Endothelial cell of umbilical vein (primary cell): ENCODE results near the gene ESRRA. TPM values are rescaled to one million over a fixed set of nuclear protein-coding genes. Genes with fewer than 3 reads are reported as not detected.

Source experiments
- BruUV-seq: library from RNA; stranded (reverse); fragments of 400-500 nt; replicated peaks from 2 replicates; lab custom pipeline; 2021; lab: Mats Ljungman, UMichigan
- CTCF ChIA-PET: fragments of 300-600, 350-600 bp; sonication (Branson Sonifier 250); formaldehyde crosslinking; loops from one replicate; lab custom pipeline; 2021; ENCODE audit warnings: antibody characterized with exemption, inconsistent platforms; lab: Charles Lee
- POLR2A ChIA-PET: fragments of 300-600, 350-600 bp; sonication (Branson Sonifier 250); formaldehyde crosslinking; loops from one replicate; lab custom pipeline; 2021; ENCODE audit warnings: antibody characterized with exemption, inconsistent platforms; lab: Charles Lee
- DNase-seq: peaks from one replicate; pipeline ENCODE4 v3.0.0-alpha.2; 2011; ENCODE audit warnings: low read depth, low spot score
- FAIRE-seq: peaks from 2 replicates; lab custom pipeline; 2011; peaks lifted over from hg19 to GRCh38; lab: Jason Lieb, UNC
- H2AFZ ChIP-seq: 2 replicates; pipeline ENCODE4 v1.6.0; 2012; ENCODE audit warnings: low read depth, low read length, control low read depth, inconsistent platforms
- H3K27ac ChIP-seq: 2 replicates; pipeline ENCODE4 v1.5.1; 2011; ENCODE audit warnings: low read depth, mild to moderate bottlenecking, control low read depth, low read length, moderate library complexity; ENCODE audit not compliant: insufficient read depth
- H3K27me3 ChIP-seq, 2 experiments: 2 replicates each; pipeline versions ENCODE4 v1.6.0 to v1.6.1; 2011; ENCODE audit warnings: low read length in 2 of 2, mixed read lengths in 1 of 2; ENCODE audit not compliant: control insufficient read depth in 2 of 2, insufficient read depth in 2 of 2
- H3K36me3 ChIP-seq, 2 experiments: 2 replicates in 1 of 2; 3 replicates in 1 of 2; pipeline ENCODE4 v1.5.1; 2011; ENCODE audit warnings: low read length in 2 of 2, mild to moderate bottlenecking in 1 of 2, moderate library complexity in 1 of 2; ENCODE audit not compliant: control insufficient read depth in 2 of 2, insufficient read depth in 2 of 2; ENCODE audit errors: extremely low read depth in 1 of 2
- H3K4me1 ChIP-seq: 3 replicates; pipeline ENCODE4 v1.5.1; 2011; ENCODE audit warnings: mild to moderate bottlenecking, low read length; ENCODE audit not compliant: control insufficient read depth, insufficient read depth; ENCODE audit errors: extremely low read depth
- H3K4me2 ChIP-seq: 2 replicates; pipeline ENCODE4 v1.6.1; 2011; ENCODE audit warnings: low read length, control low read depth, mixed read lengths; ENCODE audit not compliant: insufficient read depth
- H3K4me3 ChIP-seq, 3 experiments: fragments of 200-600 bp in 1 of 3; sonication (generic), shearing (Covaris generic) in 1 of 3; replicated peaks in 1 of 3; 2 replicates each; pipeline ENCODE4 v1.5.1; 2011 to 2016; ENCODE audit warnings: control low read depth in 3 of 3, low read length in 3 of 3, mild to moderate bottlenecking in 2 of 3, inconsistent platforms in 1 of 3, low read depth in 1 of 3, moderate library complexity in 1 of 3; ENCODE audit not compliant: insufficient read depth in 1 of 3
- H3K79me2 ChIP-seq: 2 replicates; pipeline ENCODE4 v1.6.0; 2012; ENCODE audit warnings: low read length, inconsistent platforms; ENCODE audit not compliant: control insufficient read depth, insufficient read depth
- H3K9ac ChIP-seq: replicated peaks from 2 replicates; pipeline ENCODE3; 2011; ENCODE audit warnings: low read length, control low read depth; ENCODE audit not compliant: insufficient read depth; ENCODE audit errors: extremely low read depth
- H3K9me1 ChIP-seq: replicated peaks from 3 replicates; pipeline ENCODE4 v1.6.0; 2011; ENCODE audit warnings: mild to moderate bottlenecking, low read length; ENCODE audit not compliant: control insufficient read depth, insufficient read depth; ENCODE audit errors: extremely low read depth
- H3K9me3 ChIP-seq: replicated peaks from 2 replicates; pipeline ENCODE4 v1.5.1; 2012; ENCODE audit warnings: low read length, inconsistent platforms; ENCODE audit not compliant: control insufficient read depth, insufficient read depth
- H4K20me1 ChIP-seq: replicated peaks from 2 replicates; pipeline ENCODE3; 2011; ENCODE audit warnings: mild to moderate bottlenecking, low read length; ENCODE audit not compliant: control insufficient read depth, insufficient read depth; ENCODE audit errors: extremely low read depth
- EZH2 ChIP-seq: IDR thresholded peaks from 2 replicates; pipeline ENCODE4 v1.6.1; 2012; ENCODE audit warnings: borderline replicate concordance, low read depth, mild to moderate bottlenecking, moderate library complexity, low read length, inconsistent platforms; ENCODE audit not compliant: severe bottlenecking
- FOS ChIP-seq: IDR thresholded peaks from 2 replicates; pipeline ENCODE4 v1.6.1; 2011; ENCODE audit warnings: mild to moderate bottlenecking, low read length, moderate library complexity, borderline replicate concordance; ENCODE audit not compliant: insufficient read depth
- GATA2 ChIP-seq: IDR thresholded peaks from 2 replicates; pipeline ENCODE4 v1.7.0; 2011; ENCODE audit warnings: low read depth, mild to moderate bottlenecking, moderate library complexity, mixed read lengths, low read length; ENCODE audit not compliant: insufficient read length, insufficient read depth
- JUN ChIP-seq: IDR thresholded peaks from 2 replicates; pipeline ENCODE4 v1.6.1; 2011; ENCODE audit warnings: borderline replicate concordance, low read depth; ENCODE audit not compliant: insufficient read length, insufficient read depth
- MYC ChIP-seq: IDR thresholded peaks from one replicate; pipeline ENCODE4 v1.6.1; 2011; ENCODE audit warnings: mild to moderate bottlenecking, low read depth, low read length
- POLR2A ChIP-seq: IDR thresholded peaks from 2 replicates; pipeline ENCODE4 v1.6.1; 2012; ENCODE audit warnings: low read depth, mild to moderate bottlenecking, control low read depth, low read length
- POLR2AphosphoS5 ChIP-seq: IDR thresholded peaks from 2 replicates; pipeline ENCODE4 v1.6.1; 2012; ENCODE audit warnings: low read depth, mild to moderate bottlenecking, control low read depth, low read length, moderate library complexity; ENCODE audit not compliant: insufficient read depth
- dilution Hi-C: fragments of 300-500 bp; cut with MboI; formaldehyde crosslinking; loops from one replicate; pipeline ENCODE4 v1.15.0; 2019; ENCODE audit warnings: low sequenced_read_pairs; ENCODE audit not compliant: extremely low pct_ligation_motif_present
- intact Hi-C: fragments of 100-400 bp; cut with micrococcal nuclease; formaldehyde crosslinking; loops from one replicate; pipeline ENCODE4 v1.10.0; 2022
- polyA plus RNA-seq, 4 experiments: library from polyadenylated mRNA; depleted of rRNA in 3 of 4; stranded (reverse) in 3 of 4; unstranded in 1 of 4; fragments of >200 nt; gene quantifications; 2 replicates each; pipeline versions ENCODE4 v1.2.1 to v1.2.3, GENCODE V29; 2011 to 2012; ENCODE audit warnings: missing spikeins in 1 of 4
- total RNA-seq: library from RNA; stranded (reverse); gene quantifications from 2 replicates; pipeline ENCODE4 v1.2.3, GENCODE V29; 2021
- TF ChIP-seq, protein P1 (sequence below): IDR thresholded peaks from 2 replicates; pipeline ENCODE4 v1.6.1; 2011; ENCODE audit not compliant: insufficient read depth, insufficient read length
- TF ChIP-seq, protein P2 (sequence below), 2 donors: IDR thresholded peaks; 1 replicate in 1 of 2; 2 replicates in 1 of 2; pipeline ENCODE4 v1.5.1; 2011; ENCODE audit warnings: low read length in 2 of 2, mild to moderate bottlenecking in 2 of 2, moderate library complexity in 2 of 2, control low read depth in 1 of 2, inconsistent platforms in 1 of 2, low read depth in 1 of 2; ENCODE audit not compliant: insufficient read depth in 1 of 2; ENCODE audit errors: extremely low read depth in 1 of 2

The ESRRA gene
- total and polyA plus RNA-seq, 2 donors (not counting 3 experiments of a cell fraction or from before 2014, with no cell fraction given): 17.2 to 37.4 TPM

DNA sequence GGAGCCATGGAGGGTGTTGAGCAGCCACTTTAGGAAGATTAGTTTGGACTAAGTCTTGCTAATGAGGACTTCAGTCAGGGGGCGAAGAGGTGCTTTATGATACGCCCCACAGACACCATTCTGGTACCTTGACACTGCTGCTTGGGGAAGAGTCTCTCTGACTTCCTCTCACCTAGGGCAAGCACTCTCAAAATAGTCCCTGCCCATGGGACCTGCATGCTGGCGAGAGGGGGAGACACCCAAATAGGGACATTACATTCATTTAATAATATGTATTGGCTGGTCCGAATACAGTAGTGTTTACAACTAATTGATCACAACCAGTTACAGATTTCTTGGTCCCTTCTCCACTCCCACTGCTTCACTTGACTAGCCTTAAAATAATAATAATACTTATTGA is 9.6 kb upstream of the ESRRA start:
- DNase-seq: no peak
- Histone ChIP-seq H3K36me3 (no peaks in the 10 kb centered on the region), H4K20me1 (no peaks in the 10 kb centered on the region), H3K4me1 (peaks cover 15% of the 10 kb centered on the region), H3K27ac (no peak overlapping the region), H2AFZ (no peak overlapping the region), H3K27me3 (peaks cover 61 to 91% of the 10 kb centered on the region in 2 experiments), H3K9me1 (no peaks in the 10 kb centered on the region), H3K9me3 (no peaks in the 10 kb centered on the region), H3K9ac (no peak overlapping the region), H3K79me2 (no peaks in the 10 kb centered on the region), H3K4me2 (no peak overlapping the region), H3K4me3 (no peak overlapping the region)
- ChIA-PET POLR2A (no interaction called here), CTCF (interaction anchor here (0.7 kb wide), 1 partner anchor 9 kb away, joined by 4 read pairs; the partner anchor contains the start of gene ESRRA)
- FAIRE-seq: no peak
- BruUV-seq: no TSS peak
- no peak for TF ChIP-seq POLR2A
- TF ChIP-seq, protein P1, sequence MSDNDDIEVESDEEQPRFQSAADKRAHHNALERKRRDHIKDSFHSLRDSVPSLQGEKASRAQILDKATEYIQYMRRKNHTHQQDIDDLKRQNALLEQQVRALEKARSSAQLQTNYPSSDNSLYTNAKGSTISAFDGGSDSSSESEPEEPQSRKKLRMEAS: no peak
- no peak for TF ChIP-seq GATA2
- TF ChIP-seq FOS: no peak
- TF ChIP-seq JUN: no peak
- TF ChIP-seq MYC: no peak
- TF ChIP-seq, protein P2, sequence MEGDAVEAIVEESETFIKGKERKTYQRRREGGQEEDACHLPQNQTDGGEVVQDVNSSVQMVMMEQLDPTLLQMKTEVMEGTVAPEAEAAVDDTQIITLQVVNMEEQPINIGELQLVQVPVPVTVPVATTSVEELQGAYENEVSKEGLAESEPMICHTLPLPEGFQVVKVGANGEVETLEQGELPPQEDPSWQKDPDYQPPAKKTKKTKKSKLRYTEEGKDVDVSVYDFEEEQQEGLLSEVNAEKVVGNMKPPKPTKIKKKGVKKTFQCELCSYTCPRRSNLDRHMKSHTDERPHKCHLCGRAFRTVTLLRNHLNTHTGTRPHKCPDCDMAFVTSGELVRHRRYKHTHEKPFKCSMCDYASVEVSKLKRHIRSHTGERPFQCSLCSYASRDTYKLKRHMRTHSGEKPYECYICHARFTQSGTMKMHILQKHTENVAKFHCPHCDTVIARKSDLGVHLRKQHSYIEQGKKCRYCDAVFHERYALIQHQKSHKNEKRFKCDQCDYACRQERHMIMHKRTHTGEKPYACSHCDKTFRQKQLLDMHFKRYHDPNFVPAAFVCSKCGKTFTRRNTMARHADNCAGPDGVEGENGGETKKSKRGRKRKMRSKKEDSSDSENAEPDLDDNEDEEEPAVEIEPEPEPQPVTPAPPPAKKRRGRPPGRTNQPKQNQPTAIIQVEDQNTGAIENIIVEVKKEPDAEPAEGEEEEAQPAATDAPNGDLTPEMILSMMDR (IDR thresholded peaks at IDR 0.05; ENCODE audit: extremely low read depth in 1 of 2, insufficient read depth in 1 of 2, low read depth in 1 of 2, low read length in 2 of 2): no peak
- TF ChIP-seq POLR2AphosphoS5: no peak
- no peak for TF ChIP-seq EZH2
- intact Hi-C loops (no loop called here), dilution Hi-C loops (no loop called here)
